CMK (cell line): Measurements from ENCODE around the gene EMC8.
"Not testable (repeated sequence)": the region's sequence is repeated elsewhere in the genome, so short reads cannot be mapped to it uniquely, and the experiment has no call there.

Experiments
- DNase-seq: peaks from one replicate; pipeline ENCODE4 v3.0.0-alpha.2; 2010; ENCODE audit warnings: low read depth

Gene EMC8

DNA sequence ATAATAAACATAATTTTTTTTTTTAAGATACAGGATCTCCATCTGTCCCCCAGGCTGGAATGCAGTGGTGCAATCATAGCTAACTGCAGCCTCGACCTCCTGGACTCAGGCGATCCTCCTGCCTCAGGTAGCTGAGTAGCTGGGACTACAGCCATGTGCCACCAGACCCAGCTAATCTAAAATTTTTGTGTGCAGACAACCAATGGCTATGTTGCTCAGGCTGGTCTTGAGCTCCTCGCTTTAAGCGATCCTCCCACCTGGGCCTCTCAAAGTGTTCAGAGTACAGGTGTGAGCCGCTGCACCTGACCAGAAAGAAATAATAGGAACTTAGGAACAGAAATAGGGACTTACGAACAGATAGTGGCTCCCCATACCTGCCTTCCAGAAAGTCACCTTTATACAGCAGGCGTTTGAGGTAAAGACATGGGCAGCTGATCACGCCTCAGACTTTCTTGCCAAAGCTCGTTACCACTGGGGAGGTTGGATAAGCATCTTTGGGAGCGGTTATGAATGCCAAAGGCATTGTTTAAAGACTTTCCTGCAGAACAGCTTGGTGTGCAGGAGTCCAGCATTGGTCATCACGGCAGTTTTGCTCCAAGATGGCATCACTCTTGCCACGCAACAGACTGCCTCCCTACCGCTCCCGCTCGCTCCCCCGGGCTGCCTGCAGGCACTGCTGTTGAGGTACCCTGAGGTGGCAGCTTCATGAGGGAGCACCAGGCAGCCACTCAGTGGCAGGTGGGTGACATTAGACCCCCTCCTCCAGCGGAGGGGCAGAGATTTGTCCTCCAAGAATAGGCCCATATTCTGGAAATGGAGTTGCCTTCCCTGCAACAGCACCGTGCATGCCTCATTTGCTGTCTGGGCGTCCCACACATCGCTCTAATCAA lies 13.7 kb upstream of the EMC8 start:
- no peak for DNase-seq

DNA sequence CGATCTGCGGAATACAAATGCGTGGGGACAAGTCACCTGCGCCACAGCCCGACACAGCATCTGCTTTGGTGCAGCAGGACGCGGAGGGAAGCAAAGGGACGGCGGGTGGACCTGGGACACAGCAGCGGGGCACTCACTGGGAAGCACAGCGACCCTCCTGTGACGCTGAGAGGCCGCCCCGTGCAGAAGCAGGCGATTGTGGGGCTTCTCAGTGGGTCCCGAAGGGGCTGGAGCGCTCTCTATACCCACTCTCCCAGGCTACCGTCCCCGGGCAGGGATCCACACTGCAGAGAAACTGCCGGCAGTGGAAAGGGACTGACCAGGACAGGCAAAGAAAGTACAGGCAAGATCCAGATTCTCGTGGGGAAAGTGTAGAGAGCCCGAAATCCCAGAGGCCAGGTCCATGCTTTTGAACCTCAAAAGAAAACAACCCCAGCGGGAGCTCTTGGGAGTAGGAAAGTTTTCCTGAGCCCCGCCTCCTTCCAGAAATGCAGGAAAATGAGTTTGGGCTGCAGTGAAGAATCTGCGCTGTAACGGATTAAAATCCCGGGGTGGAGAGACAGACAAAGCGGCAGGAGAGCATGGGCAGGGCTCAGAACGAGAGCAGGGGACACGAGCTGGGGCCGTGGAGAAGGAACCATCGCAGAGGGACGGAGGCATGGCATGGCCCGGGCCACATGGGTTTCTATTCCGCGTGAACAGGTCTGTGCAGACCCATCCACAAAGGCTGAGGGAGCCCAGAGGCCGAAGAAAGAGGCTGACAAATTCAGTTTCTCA lies 12.9 kb upstream of the EMC8 start:
- DNase-seq = no peak

GRCh38 chr16:85810742-85811115 lies 11.4 kb upstream of the EMC8 start:
- DNase-seq = no peak

GRCh38 chr16:85810097-85810741 lies 10.9 kb upstream of the EMC8 start:
- no peak for DNase-seq

- DNase-seq = no peak
Observed at GRCh38 chr16:85809645-85810044, 10.3 kb upstream of the EMC8 start.

DNA sequence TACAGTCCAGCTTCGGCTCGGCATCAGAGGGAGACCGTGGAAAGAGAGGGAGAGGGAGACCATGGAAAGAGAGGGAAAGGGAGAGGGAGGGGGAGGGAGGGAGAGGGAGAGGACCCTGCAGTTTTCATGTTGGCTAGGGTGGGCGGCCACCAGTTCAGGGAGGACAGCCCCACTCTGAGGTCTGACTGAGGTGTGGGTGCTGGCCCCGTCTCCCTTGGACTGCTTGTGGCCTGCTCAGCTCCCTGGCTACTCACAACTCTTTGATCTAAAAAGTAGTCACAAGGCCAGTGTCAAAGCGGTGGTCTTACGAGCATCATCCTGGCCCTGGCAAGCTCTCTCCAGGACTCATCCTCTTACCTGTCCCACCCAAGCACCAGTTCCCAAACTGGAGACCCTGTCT lies 9.6 kb upstream of the EMC8 start:
- no peak for DNase-seq

DNA sequence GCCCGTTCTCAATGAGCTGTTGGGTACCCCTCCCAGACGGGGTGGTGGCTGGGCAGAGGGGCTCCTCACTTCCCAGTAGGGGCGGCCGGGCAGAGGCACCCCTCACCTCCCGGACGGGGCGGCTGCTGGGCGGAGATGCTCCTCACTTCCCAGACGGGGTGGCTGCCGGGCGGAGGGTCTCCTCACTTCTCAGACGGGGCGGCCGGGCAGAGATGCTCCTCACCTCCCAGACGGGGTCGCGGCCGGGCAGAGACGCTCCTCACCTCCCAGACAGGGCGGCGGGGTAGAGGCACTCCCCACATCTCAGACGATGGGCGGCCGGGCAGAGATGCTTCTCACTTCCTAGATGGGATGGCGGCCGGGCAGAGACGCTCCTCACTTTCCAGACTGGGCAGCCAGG lies 8.8 kb upstream of the EMC8 start:
- DNase-seq = not testable (repeated sequence)

DNA sequence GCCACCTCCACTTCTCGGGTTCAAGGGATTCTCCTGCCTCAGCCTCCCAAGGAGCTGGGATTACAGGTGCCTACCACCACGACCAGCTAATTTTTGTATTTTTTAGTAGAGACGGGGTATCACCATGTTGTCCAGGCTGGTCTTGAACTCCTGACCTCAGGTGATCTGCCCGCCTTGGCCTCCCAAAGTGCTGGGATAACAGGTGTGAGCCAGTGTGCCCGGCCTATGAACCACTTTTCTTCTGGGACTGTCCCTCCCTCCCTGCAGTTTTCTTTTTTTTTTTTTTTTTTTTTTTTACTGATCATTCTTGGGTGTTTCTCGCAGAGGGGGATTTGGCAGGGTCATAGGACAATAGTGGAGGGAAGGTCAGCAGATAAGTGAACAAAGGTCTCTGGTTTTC lies 8.0 kb upstream of the EMC8 start:
- DNase-seq = not testable (repeated sequence)

DNA sequence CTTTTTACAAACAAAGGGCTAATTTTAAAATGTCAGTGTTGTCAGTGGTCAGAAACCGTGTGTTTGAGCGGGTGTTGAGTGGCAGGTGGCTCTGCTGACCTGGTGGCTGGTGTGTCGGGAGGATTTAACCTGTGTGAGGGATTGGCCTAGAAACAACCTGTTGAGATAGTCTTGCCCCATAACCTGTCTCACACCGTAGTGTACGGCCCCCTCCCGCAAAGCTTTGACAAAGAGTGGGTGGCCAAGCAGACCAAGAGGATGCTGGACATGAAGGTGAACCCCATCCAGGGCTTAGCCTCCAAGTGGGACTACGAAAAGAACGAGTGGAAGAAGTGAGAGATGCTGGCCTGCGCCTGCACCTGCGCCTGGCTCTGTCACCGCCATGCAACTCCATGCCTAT lies 7.2 kb upstream of the EMC8 start:
- DNase-seq = no peak

DNA sequence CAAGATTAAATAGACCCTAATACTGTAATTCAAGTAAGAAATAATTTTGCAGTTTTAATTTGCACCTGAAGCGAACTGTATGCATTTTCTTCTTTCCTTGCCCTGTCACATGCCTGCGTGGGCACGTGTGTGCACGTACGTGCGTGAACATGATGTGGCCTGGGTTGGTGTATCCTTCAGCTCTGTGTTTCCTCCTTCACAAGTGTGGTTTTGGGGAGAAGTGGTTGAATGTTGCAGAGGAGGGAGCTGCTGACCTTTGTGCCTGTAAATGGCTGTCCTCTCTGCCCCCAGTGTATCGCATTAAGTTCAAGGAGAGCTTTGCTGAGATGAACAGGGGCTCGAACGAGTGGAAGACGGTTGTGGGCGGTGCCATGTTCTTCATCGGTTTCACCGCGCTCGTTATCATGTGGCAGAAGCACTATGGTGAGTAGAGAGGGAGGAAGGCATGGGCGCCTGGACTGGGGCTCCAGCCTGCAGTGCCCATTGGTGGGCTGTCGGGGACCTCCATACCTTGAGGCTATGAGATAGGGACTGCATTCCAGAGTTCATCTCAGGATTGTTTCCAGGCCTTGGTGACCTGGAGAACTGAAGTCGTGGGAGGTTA lies 6.2 kb upstream of the EMC8 start:
- DNase-seq = no peak

DNA sequence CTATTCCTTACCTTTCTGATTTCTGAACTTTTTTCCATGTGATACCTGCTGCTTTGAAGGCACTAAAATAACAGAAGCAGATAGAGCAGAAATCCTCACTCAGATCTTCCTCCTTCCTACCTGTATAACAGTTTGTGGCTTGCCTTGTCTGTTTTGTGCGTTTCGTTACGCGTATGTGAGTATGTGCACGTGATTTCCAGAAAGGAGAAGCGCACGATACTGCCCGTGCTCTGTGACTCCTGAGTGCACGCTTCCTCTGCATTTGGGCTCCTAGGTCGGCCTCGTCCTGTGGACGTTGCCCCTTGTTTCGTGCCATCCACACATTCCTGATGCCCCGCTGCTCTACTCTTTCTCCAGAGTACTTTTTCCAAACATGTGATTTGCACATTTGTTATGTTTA lies 4.2 kb upstream of the EMC8 start:
- no peak for DNase-seq

DNA sequence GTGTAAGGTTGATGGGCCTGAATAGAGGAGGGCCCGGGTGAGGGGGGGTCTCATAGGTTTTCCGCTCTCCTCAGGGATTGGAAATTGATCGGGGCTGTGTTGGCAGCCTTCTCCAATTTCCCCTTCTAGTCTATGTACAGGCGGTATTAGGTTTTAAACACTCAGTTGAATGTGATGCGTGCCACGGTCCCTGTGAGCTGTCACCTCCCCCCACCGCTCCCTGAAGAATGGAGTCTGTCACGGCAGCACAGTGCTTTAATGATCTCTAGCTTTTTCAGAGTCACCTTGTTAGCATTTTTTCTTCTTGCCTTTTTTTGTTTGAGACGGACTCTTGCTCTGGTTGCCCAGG lies 951 bp upstream of the EMC8 start:
- DNase-seq = no peak

DNA sequence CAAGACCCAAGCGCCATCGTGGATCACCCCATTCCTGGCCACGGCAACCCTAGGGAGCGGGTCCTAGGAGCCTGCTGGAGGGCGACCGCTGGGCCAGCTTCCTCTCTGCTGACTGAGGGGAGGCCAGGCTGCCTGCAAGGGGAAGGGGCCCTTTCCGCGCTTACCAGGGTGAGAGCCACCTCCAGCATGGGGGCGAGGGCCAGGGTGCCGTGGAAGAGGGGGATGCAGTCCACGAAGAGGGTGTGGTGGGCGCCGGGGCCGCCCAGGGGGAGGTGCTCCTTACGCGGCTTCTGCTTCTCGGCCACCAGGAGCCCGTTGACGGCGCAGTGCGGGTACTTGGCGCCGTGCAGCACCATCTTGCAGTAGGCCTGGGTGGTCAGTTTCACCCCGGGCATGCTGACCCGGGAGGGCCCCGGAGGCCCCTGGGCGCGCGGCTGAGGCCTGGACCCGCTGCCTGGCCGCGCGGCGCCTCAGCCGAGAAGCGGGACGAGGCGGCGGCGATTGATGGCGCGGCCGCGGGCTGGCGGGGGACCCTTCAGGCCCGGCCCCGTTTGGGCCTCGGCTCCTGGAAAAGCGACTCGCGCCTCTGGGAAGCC lies 345 bp downstream of the EMC8 start:
- peak; percentile 40 for DNase-seq

DNA sequence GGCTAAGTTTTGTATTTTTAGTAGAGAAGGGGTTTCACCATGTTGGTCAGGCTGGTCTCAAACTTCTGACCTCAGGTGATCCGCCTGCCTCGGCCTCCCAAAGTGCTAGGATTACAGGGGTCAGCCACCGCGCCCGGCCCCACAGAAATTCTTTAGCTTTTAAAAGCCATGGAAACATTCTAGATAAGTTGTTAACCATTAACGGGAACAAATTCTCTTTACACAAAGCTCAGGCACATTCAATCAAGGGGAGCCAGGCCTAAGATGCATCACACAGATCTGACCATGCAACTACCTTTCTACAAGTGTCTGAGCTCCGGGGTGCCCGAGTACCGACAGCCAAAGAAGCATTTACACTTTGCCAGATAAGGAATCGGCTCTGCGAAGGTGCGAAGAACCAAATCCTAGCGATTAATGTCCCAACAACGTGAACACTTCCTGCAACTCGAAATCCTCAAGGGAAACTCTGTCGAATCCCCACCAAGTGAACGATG lies 1.0 kb downstream of the EMC8 start:
- DNase-seq = no peak

GRCh38 chr16:85796599-85796998 lies 2.7 kb downstream of the EMC8 start:
- no peak for DNase-seq

GRCh38 chr16:85796152-85796551 lies 3.2 kb downstream of the EMC8 start:
- no peak for DNase-seq

GRCh38 chr16:85794696-85795095 lies 4.6 kb downstream of the EMC8 start:
- no peak for DNase-seq

DNA sequence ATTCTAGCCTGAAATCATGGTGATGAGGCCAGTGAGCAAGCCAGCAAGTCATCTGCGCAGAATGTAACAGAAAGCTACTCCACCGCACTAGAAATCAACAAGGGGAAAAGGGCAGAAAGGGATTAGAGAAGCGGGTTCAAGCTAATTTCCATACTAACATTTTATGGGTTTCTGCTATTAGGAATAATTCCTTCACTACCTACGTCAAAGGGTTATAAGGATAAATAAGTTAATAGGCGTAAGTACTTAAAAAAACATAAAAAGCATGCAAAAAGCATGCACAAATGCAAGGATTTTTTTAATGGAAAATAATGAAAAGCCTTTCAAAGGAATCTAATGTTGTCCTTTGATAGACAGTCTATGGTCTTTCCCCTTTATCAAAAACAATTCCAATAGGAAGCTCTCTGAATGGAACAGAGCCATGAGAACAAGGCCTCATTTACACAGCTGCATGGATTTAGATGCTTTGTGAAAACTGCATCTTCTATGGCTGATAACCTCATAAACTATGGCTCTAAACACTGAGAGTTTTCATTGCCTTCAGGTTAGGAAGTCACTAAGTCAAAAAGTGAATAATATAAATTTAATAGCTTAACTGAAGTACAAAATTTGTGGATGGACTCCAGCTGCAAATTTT lies 5.6 kb downstream of the EMC8 start:
- no peak for DNase-seq

- no peak for DNase-seq
Observed at GRCh38 chr16:85789773-85790172, 9.6 kb downstream of the EMC8 start.

GRCh38 chr16:85788819-85789218 lies 10.5 kb downstream of the EMC8 start:
- DNase-seq = no peak

DNA sequence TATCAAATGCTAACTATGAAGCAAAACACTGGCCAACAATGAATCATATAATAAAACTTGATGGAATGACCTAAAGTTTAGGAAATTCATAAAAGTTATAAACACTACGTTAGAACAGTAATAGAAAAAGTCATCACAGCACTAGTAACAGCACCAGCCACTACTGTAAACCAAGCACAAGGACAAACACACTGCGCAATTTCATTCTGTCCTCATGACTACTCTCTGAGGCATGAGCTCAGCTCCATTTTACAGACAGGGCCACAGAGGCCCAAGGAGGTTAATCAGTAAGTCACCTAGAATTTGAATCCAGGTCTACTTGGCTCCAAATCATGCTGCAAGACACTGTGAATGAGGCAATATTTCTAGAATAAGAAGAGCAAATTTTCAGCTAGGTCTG lies 13.4 kb downstream of the EMC8 start:
- no peak for DNase-seq

- DNase-seq = no peak
Observed at GRCh38 chr16:85784813-85785212, 14.5 kb downstream of the EMC8 start.
